IgD-negative memory B cell (primary cell): ENCODE results near the gene PROK1. TPM values are rescaled to one million over a fixed set of nuclear protein-coding genes. Genes with fewer than 3 reads are reported as not detected.
A peak's percentile ranks its signal among the peaks of the same experiment; 100 is the strongest.

Source experiments
- H3K27ac Mint-ChIP-seq, 3 donors: one replicate each; pipeline ENCODE4 v1.8.0; 2020 to 2022; ENCODE audit warnings: mild to moderate bottlenecking in 3 of 3, mixed read lengths in 3 of 3, moderate library complexity in 1 of 3
- H3K27me3 Mint-ChIP-seq: one replicate; pipeline ENCODE4 v1.8.0; 2021; ENCODE audit warnings: mixed read lengths
- H3K36me3 Mint-ChIP-seq: one replicate; pipeline ENCODE4 v1.8.0; 2020; ENCODE audit warnings: mild to moderate bottlenecking, mixed read lengths
- H3K4me1 Mint-ChIP-seq, 3 donors: one replicate each; pipeline ENCODE4 v1.8.0; 2020 to 2022; ENCODE audit warnings: mixed read lengths in 3 of 3, mild to moderate bottlenecking in 1 of 3
- H3K4me3 Mint-ChIP-seq, 4 donors: one replicate each; pipeline ENCODE4 v1.8.0; 2020 to 2022; ENCODE audit warnings: mild to moderate bottlenecking in 4 of 4, mixed read lengths in 4 of 4, moderate library complexity in 3 of 4
- H3K9me3 Mint-ChIP-seq, 3 donors: one replicate each; pipeline ENCODE4 v1.8.0; 2020 to 2021; ENCODE audit warnings: mixed read lengths in 3 of 3, mild to moderate bottlenecking in 1 of 3
- polyA plus RNA-seq: library from polyadenylated mRNA; unstranded; fragments of 300-500 nt; fragmentation: Illumina TruSeq; gene quantifications from one replicate; pipeline ENCODE4 v1.2.3, GENCODE V29; 2021

PROK1 gene
- polyA plus RNA-seq, 1 donor from 2014 or later = not detected

GRCh38 chr1:110443451-110443850, 7.5 kb upstream of the PROK1 start:
- H3K36me3 Mint-ChIP-seq = no peaks in the 10 kb centered on the region
- no peak overlapping the region for H3K27ac Mint-ChIP-seq
- no peaks in the 10 kb centered on the region for H3K9me3 Mint-ChIP-seq
- peaks cover 2% of the 10 kb centered on the region for H3K27me3 Mint-ChIP-seq
- no peak overlapping the region for H3K4me3 Mint-ChIP-seq
- H3K4me1 Mint-ChIP-seq = no peaks in the 10 kb centered on the region

- H3K4me3 Mint-ChIP-seq = no peak overlapping the region
- no peaks in the 10 kb centered on the region for H3K36me3 Mint-ChIP-seq
- H3K27me3 Mint-ChIP-seq = peaks cover 2% of the 10 kb centered on the region
- no peaks in the 10 kb centered on the region for H3K4me1 Mint-ChIP-seq
- H3K27ac Mint-ChIP-seq = no peak overlapping the region
- H3K9me3 Mint-ChIP-seq = no peaks in the 10 kb centered on the region
Observed at GRCh38 chr1:110444561-110444960, 6.4 kb upstream of the PROK1 start.

- no peaks in the 10 kb centered on the region for H3K27me3 Mint-ChIP-seq
- H3K27ac Mint-ChIP-seq = no peak overlapping the region
- H3K9me3 Mint-ChIP-seq = no peaks in the 10 kb centered on the region
- H3K36me3 Mint-ChIP-seq = no peaks in the 10 kb centered on the region
- no peak overlapping the region for H3K4me3 Mint-ChIP-seq
- H3K4me1 Mint-ChIP-seq = no peaks in the 10 kb centered on the region
Observed at GRCh38 chr1:110449661-110450651, 993 bp upstream of the PROK1 start.

GRCh38 chr1:110452330-110452729, 1.4 kb downstream of the PROK1 start:
- Mint-ChIP-seq H3K27ac (no peak overlapping the region), H3K4me3 (no peak overlapping the region), H3K27me3 (peaks cover 2% of the 10 kb centered on the region), H3K4me1 (no peaks in the 10 kb centered on the region), H3K36me3 (no peaks in the 10 kb centered on the region), H3K9me3 (no peaks in the 10 kb centered on the region)

- Mint-ChIP-seq H3K27me3 (peaks cover 3% of the 10 kb centered on the region), H3K4me3 (peak overlapping the region in 1 of 4 donors; percentile 71), H3K27ac (no peak overlapping the region), H3K4me1 (no peaks in the 10 kb centered on the region), H3K36me3 (no peaks in the 10 kb centered on the region), H3K9me3 (no peaks in the 10 kb centered on the region)
Observed at GRCh38 chr1:110453829-110454228, 2.9 kb downstream of the PROK1 start.

GRCh38 chr1:110454328-110454727, 3.4 kb downstream of the PROK1 start:
- Mint-ChIP-seq H3K4me1 (no peaks in the 10 kb centered on the region), H3K27me3 (peaks cover 3% of the 10 kb centered on the region), H3K9me3 (no peaks in the 10 kb centered on the region), H3K4me3 (no peak overlapping the region), H3K27ac (no peak overlapping the region), H3K36me3 (no peaks in the 10 kb centered on the region)

- H3K4me1 Mint-ChIP-seq = no peaks in the 10 kb centered on the region
- H3K27me3 Mint-ChIP-seq = peaks cover 3% of the 10 kb centered on the region
- H3K27ac Mint-ChIP-seq = no peak overlapping the region
- no peaks in the 10 kb centered on the region for H3K36me3 Mint-ChIP-seq
- H3K4me3 Mint-ChIP-seq = peak overlapping the region in 1 of 4 donors; percentile 63
- no peaks in the 10 kb centered on the region for H3K9me3 Mint-ChIP-seq
Observed at GRCh38 chr1:110455151-110455550, 4.2 kb downstream of the PROK1 start.

- H3K4me1 Mint-ChIP-seq = peaks cover 0 to 1% (median 0%) of the 10 kb centered on the region in 3 donors
- H3K27ac Mint-ChIP-seq = no peak overlapping the region
- H3K36me3 Mint-ChIP-seq = no peaks in the 10 kb centered on the region
- no peaks in the 10 kb centered on the region for H3K9me3 Mint-ChIP-seq
- H3K4me3 Mint-ChIP-seq = peak overlapping the region in 1 of 4 donors; percentile 17
- H3K27me3 Mint-ChIP-seq = peaks cover 3% of the 10 kb centered on the region
Observed at GRCh38 chr1:110457206-110457605, 6.3 kb downstream of the PROK1 start.

GRCh38 chr1:110460253-110461220, 9.6 kb downstream of the PROK1 start:
- no peak overlapping the region for H3K27ac Mint-ChIP-seq
- no peaks in the 10 kb centered on the region for H3K36me3 Mint-ChIP-seq
- H3K9me3 Mint-ChIP-seq = no peaks in the 10 kb centered on the region
- no peak overlapping the region for H3K4me3 Mint-ChIP-seq
- H3K27me3 Mint-ChIP-seq = peaks cover 3% of the 10 kb centered on the region
- H3K4me1 Mint-ChIP-seq = peaks cover 0 to 1% (median 0%) of the 10 kb centered on the region in 3 donors

GRCh38 chr1:110462093-110462492, 11.1 kb downstream of the PROK1 start:
- H3K4me1 Mint-ChIP-seq = peaks cover 0 to 1% (median 0%) of the 10 kb centered on the region in 3 donors
- peaks cover 2% of the 10 kb centered on the region for H3K36me3 Mint-ChIP-seq
- no peaks in the 10 kb centered on the region for H3K9me3 Mint-ChIP-seq
- no peak overlapping the region for H3K4me3 Mint-ChIP-seq
- H3K27me3 Mint-ChIP-seq = peaks cover 3% of the 10 kb centered on the region
- no peak overlapping the region for H3K27ac Mint-ChIP-seq

- Mint-ChIP-seq H3K36me3 (peaks cover 2% of the 10 kb centered on the region), H3K27me3 (no peaks in the 10 kb centered on the region), H3K4me3 (no peak overlapping the region), H3K9me3 (no peaks in the 10 kb centered on the region), H3K27ac (no peak overlapping the region), H3K4me1 (peaks cover 0 to 1% (median 0%) of the 10 kb centered on the region in 3 donors)
Observed at GRCh38 chr1:110462964-110463363, 12.0 kb downstream of the PROK1 start.

- Mint-ChIP-seq H3K4me3 (no peak overlapping the region), H3K27ac (no peak overlapping the region), H3K9me3 (no peaks in the 10 kb centered on the region), H3K36me3 (peaks cover 2% of the 10 kb centered on the region), H3K4me1 (peaks cover 0 to 1% (median 0%) of the 10 kb centered on the region in 3 donors), H3K27me3 (no peaks in the 10 kb centered on the region)
Observed at GRCh38 chr1:110463725-110464124, 12.8 kb downstream of the PROK1 start.

GRCh38 chr1:110464340-110464739, 13.4 kb downstream of the PROK1 start:
- H3K9me3 Mint-ChIP-seq = no peaks in the 10 kb centered on the region
- no peak overlapping the region for H3K4me3 Mint-ChIP-seq
- peaks cover 0 to 1% (median 0%) of the 10 kb centered on the region in 3 donors for H3K4me1 Mint-ChIP-seq
- no peaks in the 10 kb centered on the region for H3K27me3 Mint-ChIP-seq
- peaks cover 2% of the 10 kb centered on the region for H3K36me3 Mint-ChIP-seq
- no peak overlapping the region for H3K27ac Mint-ChIP-seq

- H3K27me3 Mint-ChIP-seq = no peaks in the 10 kb centered on the region
- no peaks in the 10 kb centered on the region for H3K9me3 Mint-ChIP-seq
- H3K36me3 Mint-ChIP-seq = peaks cover 2% of the 10 kb centered on the region
- H3K4me3 Mint-ChIP-seq = no peak overlapping the region
- no peak overlapping the region for H3K27ac Mint-ChIP-seq
- peaks cover 0 to under 1% (median 0%) of the 10 kb centered on the region in 3 donors for H3K4me1 Mint-ChIP-seq
Observed at GRCh38 chr1:110465038-110465813, 14.3 kb downstream of the PROK1 start.
